ENCODE measurements around the gene PRR35.
A peak's percentile ranks its signal among the peaks of the same experiment; 100 is the strongest.

PRR35 gene

GRCh38 chr16:598823-599739 is 38.9 kb downstream of the PRR35 start:
- no peak for DNase-seq

- DNase-seq = no peak
Measured at GRCh38 chr16:600781-601180, 40.6 kb downstream of the PRR35 start.

- no peak for DNase-seq
Measured at GRCh38 chr16:603933-604332, 43.7 kb downstream of the PRR35 start.

- DNase-seq = no peak
Measured at GRCh38 chr16:606656-607307, 46.6 kb downstream of the PRR35 start.

- DNase-seq = peak; percentile 83
Measured at GRCh38 chr16:608019-608418, 47.8 kb downstream of the PRR35 start.

- DNase-seq = no peak
Measured at GRCh38 chr16:609316-609715, 49.1 kb downstream of the PRR35 start.

- no peak for DNase-seq
Measured at GRCh38 chr16:609984-610383, 49.8 kb downstream of the PRR35 start.

GRCh38 chr16:610513-611381 is 50.6 kb downstream of the PRR35 start:
- peak; percentile 76 for DNase-seq

GRCh38 chr16:615122-615521 is 54.9 kb downstream of the PRR35 start:
- DNase-seq = no peak

All from activated CD4-positive, alpha-beta T cell treated with anti-CD3 and anti-CD28 coated beads for 48 hours (primary cell).